ENCODE results near the gene KMT2C. TPM values are rescaled to one million over a fixed set of nuclear protein-coding genes. Genes with fewer than 3 reads are reported as not detected.

KMT2C gene
- total and polyA plus RNA-seq, 2 of the 13 experiments (the other 11 are each of a cell fraction or from before 2014, with no cell fraction given) = 7.1 to 14.4 TPM

- TF ChIP-seq MXD3 (CRISPR knock-in tag; IDR thresholded peaks at IDR 0.05) (0 out of 2 replicates have a peak, but pooled peaks have one; percentile 74), AKAP8 (CRISPR knock-in tag; IDR thresholded peaks at IDR 0.05) (no peak), ZNF432 (CRISPR knock-in tag; IDR thresholded peaks at IDR 0.05; ENCODE audit: borderline replicate concordance) (no peak), NFKB2 (CRISPR knock-in tag; IDR thresholded peaks at IDR 0.05; ENCODE audit: borderline replicate concordance) (no peak; the same call in 1 of the 2 replicates), REL (CRISPR knock-in tag; conservative IDR thresholded peaks at IDR 0.05) (peak; percentile 32; the same call in 1 of the 2 replicates), TSC22D2 (CRISPR knock-in tag; IDR thresholded peaks at IDR 0.05; ENCODE audit: borderline replicate concordance) (no peak), ZNF574 (CRISPR knock-in tag; IDR thresholded peaks at IDR 0.05) (peak; percentile 51), JARID2 (CRISPR knock-in tag; IDR thresholded peaks at IDR 0.05; ENCODE audit: insufficient replicate concordance) (no peak), ZNF556 (CRISPR knock-in tag; IDR thresholded peaks at IDR 0.05; ENCODE audit: borderline replicate concordance) (peak; percentile 53; the same call in 1 of the 2 replicates), ZNF644 (CRISPR knock-in tag; IDR thresholded peaks at IDR 0.05; ENCODE audit: low read depth) (no peak), SMARCC2 (IDR thresholded peaks at IDR 0.05) (no peak), ZNF782 (CRISPR knock-in tag; IDR thresholded peaks at IDR 0.05; ENCODE audit: borderline replicate concordance) (peak; percentile 56; the same call in 1 of the 2 replicates), KLF15 (CRISPR knock-in tag; IDR thresholded peaks at IDR 0.05; ENCODE audit: borderline replicate concordance) (no peak), TERF1 (CRISPR knock-in tag; IDR thresholded peaks at IDR 0.05) (no peak), EED (CRISPR knock-in tag; IDR thresholded peaks at IDR 0.05) (no peak), MIER3 (CRISPR knock-in tag; IDR thresholded peaks at IDR 0.05; ENCODE audit: borderline replicate concordance) (no peak), SMYD3 (CRISPR knock-in tag; IDR thresholded peaks at IDR 0.05) (no peak), TRIM22 (IDR thresholded peaks at IDR 0.05) (no peak), CREB1 (IDR thresholded peaks at IDR 0.05) (no peak), CREB1 (CRISPR knock-in tag; IDR thresholded peaks at IDR 0.05) (no peak), ZNF737 (CRISPR knock-in tag; IDR thresholded peaks at IDR 0.05; ENCODE audit: borderline replicate concordance) (no peak), RFXANK (CRISPR knock-in tag; IDR thresholded peaks at IDR 0.05) (no peak), TCF7L2 (IDR thresholded peaks at IDR 0.05; ENCODE audit: low read depth, low read length) (no peak), PHF5A (CRISPR knock-in tag; IDR thresholded peaks at IDR 0.05; ENCODE audit: low read depth, unreplicated experiment) (peak; percentile 35), ZNF766 (CRISPR knock-in tag; IDR thresholded peaks at IDR 0.05; ENCODE audit: borderline replicate concordance) (peak; percentile 43; the same call in 1 of the 2 replicates)
These were observed 28.7 kb upstream of the KMT2C start (continued) for GRCh38 chr7:152464312-152465118.
